Measurements from ENCODE around the gene LDLRAD3.

DNA sequence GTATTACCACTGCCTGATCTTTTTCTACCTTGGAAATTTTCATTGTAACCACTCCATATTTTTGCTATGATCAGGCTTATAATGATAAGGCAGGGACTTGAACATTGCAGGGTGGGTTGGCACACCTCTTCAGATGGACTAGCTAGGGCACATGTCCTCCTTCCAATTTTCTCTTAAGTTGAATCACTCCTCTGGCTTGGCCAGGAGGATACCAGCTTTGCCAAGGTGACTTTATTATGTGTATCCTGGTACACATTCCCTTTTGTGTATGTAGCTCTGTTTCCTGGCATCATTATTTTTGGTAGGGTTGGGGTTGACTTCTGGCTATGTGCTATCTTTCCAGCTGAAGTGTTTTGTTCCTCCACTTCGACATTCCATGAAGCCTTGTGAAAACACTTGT is 8.5 kb upstream of the LDLRAD3 start:
- TF ChIP-seq, protein P1, sequence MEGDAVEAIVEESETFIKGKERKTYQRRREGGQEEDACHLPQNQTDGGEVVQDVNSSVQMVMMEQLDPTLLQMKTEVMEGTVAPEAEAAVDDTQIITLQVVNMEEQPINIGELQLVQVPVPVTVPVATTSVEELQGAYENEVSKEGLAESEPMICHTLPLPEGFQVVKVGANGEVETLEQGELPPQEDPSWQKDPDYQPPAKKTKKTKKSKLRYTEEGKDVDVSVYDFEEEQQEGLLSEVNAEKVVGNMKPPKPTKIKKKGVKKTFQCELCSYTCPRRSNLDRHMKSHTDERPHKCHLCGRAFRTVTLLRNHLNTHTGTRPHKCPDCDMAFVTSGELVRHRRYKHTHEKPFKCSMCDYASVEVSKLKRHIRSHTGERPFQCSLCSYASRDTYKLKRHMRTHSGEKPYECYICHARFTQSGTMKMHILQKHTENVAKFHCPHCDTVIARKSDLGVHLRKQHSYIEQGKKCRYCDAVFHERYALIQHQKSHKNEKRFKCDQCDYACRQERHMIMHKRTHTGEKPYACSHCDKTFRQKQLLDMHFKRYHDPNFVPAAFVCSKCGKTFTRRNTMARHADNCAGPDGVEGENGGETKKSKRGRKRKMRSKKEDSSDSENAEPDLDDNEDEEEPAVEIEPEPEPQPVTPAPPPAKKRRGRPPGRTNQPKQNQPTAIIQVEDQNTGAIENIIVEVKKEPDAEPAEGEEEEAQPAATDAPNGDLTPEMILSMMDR (IDR thresholded peaks at IDR 0.05; ENCODE audit: insufficient read depth, low read depth, low read length) = no peak
- no peak for TF ChIP-seq EZH2 (IDR thresholded peaks at IDR 0.05; ENCODE audit: insufficient read depth, low read length)
